Cardiac muscle cell (in vitro differentiated cells and primary cell): ENCODE results near the gene PPP1R14D. TPM values are rescaled to one million over a fixed set of nuclear protein-coding genes. Genes with fewer than 3 reads are reported as not detected.
A peak's percentile ranks its signal among the peaks of the same experiment; 100 is the strongest.

Experiments
- DNase-seq, 2 donors: peaks; one replicate each; pipeline versions ENCODE4 v3.0.0 to v3.0.0-alpha.2; 2010 to 2017; ENCODE audit warnings: low read depth in 1 of 2, low spot score in 1 of 2
- H3K27ac ChIP-seq: fragments of 200-600 bp; sonication (generic); 2 replicates; pipeline ENCODE4 v1.5.1; 2016
- H3K27me3 ChIP-seq: fragments of 200-600 bp; sonication (generic); 2 replicates; pipeline ENCODE4 v1.6.0; 2016; ENCODE audit warnings: control low read depth
- H3K36me3 ChIP-seq: fragments of 200-600 bp; sonication (generic); 2 replicates; pipeline ENCODE4 v1.5.1; 2016; ENCODE audit warnings: control low read depth
- H3K4me1 ChIP-seq: fragments of 200-600 bp; sonication (generic); 2 replicates; pipeline ENCODE4 v1.8.1; 2017; ENCODE audit warnings: low read depth, mild to moderate bottlenecking, mixed run types
- H3K4me3 ChIP-seq: fragments of 200-600 bp; sonication (generic); 2 replicates; pipeline ENCODE4 v1.5.1; 2016; ENCODE audit warnings: mild to moderate bottlenecking
- H3K9me3 ChIP-seq: fragments of 200-600 bp; sonication (generic); 2 replicates; pipeline ENCODE4 v1.5.1; 2017; ENCODE audit warnings: low read depth, mild to moderate bottlenecking, control low read depth
- CTCF ChIP-seq: IDR thresholded peaks from 2 replicates; pipeline ENCODE4 v1.5.1; 2012; ENCODE audit warnings: low read depth, mild to moderate bottlenecking, low read length
- polyA plus RNA-seq: library from polyadenylated mRNA; unstranded; fragments of >200 nt; fragmentation: Nextera tagmentation; extraction: Ambion mirVana; gene quantifications from 2 replicates; pipeline ENCODE4 v1.2.1, GENCODE V29; 2016
- total RNA-seq: library from RNA; depleted of rRNA; stranded (reverse); fragments of >200 nt; gene quantifications from 2 replicates; pipeline ENCODE4 v1.2.3, GENCODE V29; 2016

PPP1R14D gene
- total and polyA plus RNA-seq, 2 experiments from 2014 or later: not detected

GRCh38 chr15:40844696-40845030 is 16.2 kb upstream of the PPP1R14D start:
- Histone ChIP-seq H3K27ac (no peak overlapping the region), H3K36me3 (no peaks in the 10 kb centered on the region), H3K4me1 (peaks cover 6% of the 10 kb centered on the region), H3K9me3 (no peaks in the 10 kb centered on the region), H3K27me3 (peaks cover 31% of the 10 kb centered on the region), H3K4me3 (peak overlapping the region; percentile 39)
- TF ChIP-seq CTCF: no peak
- no peak for DNase-seq

GRCh38 chr15:40843885-40844695 is 15.6 kb upstream of the PPP1R14D start, which contains the start of gene SPINT1:
Gene SPINT1, plus strand, starts transcription at chr15:40844048. Its CDS starts 507 bp downstream, at chr15:40844555.
- H3K36me3 ChIP-seq: no peaks in the 10 kb centered on the region
- H3K27ac ChIP-seq: no peak within 1 kb of the TSS
- H3K9me3 ChIP-seq: no peaks in the 10 kb centered on the region
- peaks cover 31% of the 10 kb centered on the region for H3K27me3 ChIP-seq
- peaks cover 6% of the 10 kb centered on the region for H3K4me1 ChIP-seq
- H3K4me3 ChIP-seq: peak within 1 kb of the TSS; percentile 39
- peak in 1 of 2 donors; percentile 35 for DNase-seq
- TF ChIP-seq CTCF: no peak

GRCh38 chr15:40843261-40843884 is 14.9 kb upstream of the PPP1R14D start:
- no peak for TF ChIP-seq CTCF
- Histone ChIP-seq H3K4me1 (peaks cover 6% of the 10 kb centered on the region), H3K36me3 (no peaks in the 10 kb centered on the region), H3K4me3 (peak overlapping the region; percentile 39), H3K27ac (no peak overlapping the region), H3K27me3 (peaks cover 31% of the 10 kb centered on the region), H3K9me3 (no peaks in the 10 kb centered on the region)
- no peak for DNase-seq

GRCh38 chr15:40841741-40842140 is 13.2 kb upstream of the PPP1R14D start:
- H3K27ac ChIP-seq: no peak overlapping the region
- peak in 1 of 2 donors; percentile 82 for DNase-seq
- no peak overlapping the region for H3K4me3 ChIP-seq
- no peak for TF ChIP-seq CTCF
- H3K36me3 ChIP-seq: no peaks in the 10 kb centered on the region
- no peaks in the 10 kb centered on the region for H3K4me1 ChIP-seq
- no peaks in the 10 kb centered on the region for H3K9me3 ChIP-seq
- peaks cover 31% of the 10 kb centered on the region for H3K27me3 ChIP-seq

- no peak for DNase-seq
- Histone ChIP-seq H3K4me3 (no peak overlapping the region), H3K27me3 (peaks cover 11% of the 10 kb centered on the region), H3K9me3 (no peaks in the 10 kb centered on the region), H3K27ac (no peak overlapping the region), H3K36me3 (no peaks in the 10 kb centered on the region), H3K4me1 (no peaks in the 10 kb centered on the region)
- TF ChIP-seq CTCF: no peak
Measured at GRCh38 chr15:40838756-40839155, 10.2 kb upstream of the PPP1R14D start.
